Measurements from ENCODE around the gene MYB.

Gene MYB

GRCh38 chr6:135268263-135268662 lies 87.2 kb downstream of the MYB start:
- Histone ChIP-seq H3K27ac (no peak overlapping the region), H3K4me3 (no peak overlapping the region), H3K4me1 (no peaks in the 10 kb centered on the region), H3K9me3 (no peaks in the 10 kb centered on the region), H3K36me3 (no peaks in the 10 kb centered on the region), H3K27me3 (no peaks in the 10 kb centered on the region)
- TF ChIP-seq, protein P1, sequence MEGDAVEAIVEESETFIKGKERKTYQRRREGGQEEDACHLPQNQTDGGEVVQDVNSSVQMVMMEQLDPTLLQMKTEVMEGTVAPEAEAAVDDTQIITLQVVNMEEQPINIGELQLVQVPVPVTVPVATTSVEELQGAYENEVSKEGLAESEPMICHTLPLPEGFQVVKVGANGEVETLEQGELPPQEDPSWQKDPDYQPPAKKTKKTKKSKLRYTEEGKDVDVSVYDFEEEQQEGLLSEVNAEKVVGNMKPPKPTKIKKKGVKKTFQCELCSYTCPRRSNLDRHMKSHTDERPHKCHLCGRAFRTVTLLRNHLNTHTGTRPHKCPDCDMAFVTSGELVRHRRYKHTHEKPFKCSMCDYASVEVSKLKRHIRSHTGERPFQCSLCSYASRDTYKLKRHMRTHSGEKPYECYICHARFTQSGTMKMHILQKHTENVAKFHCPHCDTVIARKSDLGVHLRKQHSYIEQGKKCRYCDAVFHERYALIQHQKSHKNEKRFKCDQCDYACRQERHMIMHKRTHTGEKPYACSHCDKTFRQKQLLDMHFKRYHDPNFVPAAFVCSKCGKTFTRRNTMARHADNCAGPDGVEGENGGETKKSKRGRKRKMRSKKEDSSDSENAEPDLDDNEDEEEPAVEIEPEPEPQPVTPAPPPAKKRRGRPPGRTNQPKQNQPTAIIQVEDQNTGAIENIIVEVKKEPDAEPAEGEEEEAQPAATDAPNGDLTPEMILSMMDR (IDR thresholded peaks at IDR 0.05), result no peak
- intact Hi-C loops (cut with DNase I; ENCODE audit: low total_unique reads), result no loop called here
- DNase-seq, result no peak

DNA sequence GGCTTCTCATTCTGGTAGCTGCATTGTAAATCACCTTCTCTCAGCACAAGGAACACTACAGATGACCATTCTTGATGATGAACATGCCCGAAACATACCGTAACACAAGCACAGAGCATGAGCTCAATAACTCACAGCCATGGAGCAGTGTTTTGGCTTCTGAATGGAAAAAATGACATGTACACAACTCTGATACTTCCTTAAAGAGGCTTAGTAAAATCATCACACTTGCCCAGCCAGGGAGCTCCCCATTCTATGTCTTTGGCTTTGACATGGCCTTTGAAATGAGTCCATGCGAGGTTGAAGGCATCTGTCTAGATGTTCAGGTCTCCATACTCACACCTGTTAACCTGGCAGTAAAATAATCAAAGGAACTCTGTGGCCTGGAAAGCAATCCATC lies 87.6 kb downstream of the MYB start:
- no peak overlapping the region for H3K4me3 ChIP-seq
- H3K9me3 ChIP-seq, result no peaks in the 10 kb centered on the region
- TF ChIP-seq, protein P1 (IDR thresholded peaks at IDR 0.05), result no peak
- H3K36me3 ChIP-seq, result no peaks in the 10 kb centered on the region
- no peaks in the 10 kb centered on the region for H3K4me1 ChIP-seq
- DNase-seq, result no peak
- H3K27me3 ChIP-seq, result no peaks in the 10 kb centered on the region
- intact Hi-C loops (cut with DNase I; ENCODE audit: low total_unique reads), result no loop called here
- no peak overlapping the region for H3K27ac ChIP-seq
